H1 (cell line): Measurements from ENCODE around the gene WDR4. TPM values are rescaled to one million over a fixed set of nuclear protein-coding genes. Genes with fewer than 3 reads are reported as not detected.

Experiments
- CTCF ChIA-PET: fragments of 300-600 bp; sonication (Branson Sonifier 250); formaldehyde crosslinking; loops from one replicate; lab custom pipeline; 2021; ENCODE audit not compliant: partially characterized antibody; lab: Charles Lee
- POLR2A ChIA-PET: fragments of 300-600 bp; sonication (Branson Sonifier 250); formaldehyde crosslinking; loops from one replicate; lab custom pipeline; 2021; ENCODE audit warnings: inconsistent platforms; ENCODE audit not compliant: partially characterized antibody; lab: Charles Lee
- DNase-seq, 2 experiments: peaks; one replicate each; pipeline versions ENCODE4 v3.0.0 to v3.0.0-alpha.2; 2010 to 2022; ENCODE audit warnings: low spot score in 2 of 2, low read depth in 1 of 2, mixed read lengths in 1 of 2
- FAIRE-seq: peaks from 2 replicates; lab custom pipeline; 2011; peaks lifted over from hg19 to GRCh38; lab: Jason Lieb, UNC
- H2AFZ ChIP-seq: 2 replicates; pipeline ENCODE4 v1.8.1; 2012; ENCODE audit warnings: low read length, inconsistent platforms
- H2AK5ac ChIP-seq: 2 replicates; pipeline ENCODE4 v1.6.1; 2013; ENCODE audit warnings: low read depth, low read length
- H2BK120ac ChIP-seq: replicated peaks from 2 replicates; pipeline ENCODE3; 2013; ENCODE audit warnings: low read depth, low read length, inconsistent platforms
- H2BK12ac ChIP-seq: 2 replicates; pipeline ENCODE4 v1.6.1; 2013; ENCODE audit warnings: low read depth, low read length
- H2BK15ac ChIP-seq: 2 replicates; pipeline ENCODE4 v1.6.1; 2013; ENCODE audit warnings: low read length
- H2BK20ac ChIP-seq: 2 replicates; pipeline ENCODE4 v1.6.1; 2013; ENCODE audit warnings: low read length
- H2BK5ac ChIP-seq: 2 replicates; pipeline ENCODE4 v1.6.1; 2013; ENCODE audit warnings: low read depth, low read length
- H3K14ac ChIP-seq: 2 replicates; pipeline ENCODE4 v1.6.1; 2013; ENCODE audit warnings: inconsistent platforms; ENCODE audit not compliant: insufficient read length
- H3K18ac ChIP-seq: 2 replicates; pipeline ENCODE4 v1.6.1; 2013; ENCODE audit warnings: low read length; ENCODE audit errors: extremely low read depth
- H3K23ac ChIP-seq: 2 replicates; pipeline ENCODE4 v1.6.1; 2013; ENCODE audit warnings: inconsistent platforms; ENCODE audit not compliant: insufficient read length
- H3K23me2 ChIP-seq: 2 replicates; pipeline ENCODE4 v1.6.1; 2013; ENCODE audit warnings: low read depth, low read length
- H3K27ac ChIP-seq: 2 replicates; pipeline ENCODE4 v1.6.1; 2011; ENCODE audit warnings: low read depth, low read length, inconsistent platforms
- H3K27me3 ChIP-seq, 4 experiments: replicated peaks in 1 of 4; 1 replicate in 1 of 4; 2 replicates in 3 of 4; pipeline versions ENCODE4 v1.6.1 to v1.8.1; 2011 to 2013; ENCODE audit warnings: low read length in 3 of 4, mild to moderate bottlenecking in 3 of 4, inconsistent platforms in 2 of 4, mixed read lengths in 2 of 4, moderate library complexity in 1 of 4; ENCODE audit not compliant: control insufficient read depth in 3 of 4, insufficient read depth in 3 of 4; ENCODE audit errors: extremely low read depth in 1 of 4
- H3K36me3 ChIP-seq, 4 experiments: 2 replicates each; pipeline versions ENCODE4 v1.6.1 to v1.8.1; 2011 to 2013; ENCODE audit warnings: mild to moderate bottlenecking in 4 of 4, low read length in 3 of 4, moderate library complexity in 2 of 4, control low read depth in 1 of 4, inconsistent platforms in 1 of 4; ENCODE audit not compliant: insufficient read depth in 4 of 4, control insufficient read depth in 2 of 4
- H3K4ac ChIP-seq: replicated peaks from 2 replicates; pipeline ENCODE3; 2013; ENCODE audit warnings: low read length, low read depth, mixed read lengths, inconsistent platforms; ENCODE audit not compliant: insufficient read length
- H3K4me1 ChIP-seq, 4 experiments: replicated peaks in 1 of 4; 1 replicate in 1 of 4; 2 replicates in 3 of 4; pipeline versions ENCODE4 v1.6.1 to v1.8.1; 2011 to 2013; ENCODE audit warnings: low read length in 3 of 4, inconsistent platforms in 2 of 4, mixed read lengths in 1 of 4; ENCODE audit not compliant: insufficient read depth in 4 of 4, control insufficient read depth in 3 of 4
- H3K4me2 ChIP-seq, 2 experiments: 2 replicates each; pipeline versions ENCODE4 v1.6.1 to v1.8.1; 2011 to 2013; ENCODE audit warnings: low read depth in 2 of 2, low read length in 2 of 2, control low read depth in 1 of 2, inconsistent platforms in 1 of 2, mild to moderate bottlenecking in 1 of 2; ENCODE audit not compliant: insufficient read depth in 1 of 2
- H3K4me3 ChIP-seq, 4 experiments: fragments of 200-600, 300-600 bp in 1 of 4; sonication (generic), shearing (Covaris generic), sonication (Bioruptor Twin) in 1 of 4; 2 replicates each; pipeline versions ENCODE4 v1.5.1 to v1.8.1; 2011 to 2016; ENCODE audit warnings: low read length in 4 of 4, low read depth in 3 of 4, control low read depth in 2 of 4, inconsistent platforms in 2 of 4, mild to moderate bottlenecking in 2 of 4, mixed read lengths in 1 of 4, moderate library complexity in 1 of 4; ENCODE audit not compliant: insufficient read depth in 2 of 4; ENCODE audit errors: extremely low read depth in 1 of 4
- H3K56ac ChIP-seq: replicated peaks from 2 replicates; pipeline ENCODE3; 2013; ENCODE audit warnings: low read depth, mild to moderate bottlenecking, mixed read lengths, low read length, inconsistent platforms; ENCODE audit not compliant: insufficient read length
- H3K79me1 ChIP-seq: 2 replicates; pipeline ENCODE4 v1.6.1; 2013; ENCODE audit warnings: low read depth, low read length, control low read depth
- H3K79me2 ChIP-seq, 2 experiments: 2 replicates each; pipeline versions ENCODE4 v1.6.1 to v1.8.1; 2012 to 2013; ENCODE audit warnings: low read length in 2 of 2, mild to moderate bottlenecking in 2 of 2, inconsistent platforms in 1 of 2; ENCODE audit not compliant: insufficient read depth in 2 of 2, control insufficient read depth in 1 of 2
- H3K9ac ChIP-seq, 4 experiments: replicated peaks in 1 of 4; 1 replicate in 1 of 4; 2 replicates in 3 of 4; pipeline versions ENCODE4 v1.6.1 to v1.8.1; 2011 to 2013; ENCODE audit warnings: low read depth in 3 of 4, low read length in 3 of 4, control low read depth in 2 of 4, mild to moderate bottlenecking in 2 of 4, moderate library complexity in 2 of 4, inconsistent platforms in 1 of 4; ENCODE audit errors: extremely low read depth in 1 of 4
- H3K9me3 ChIP-seq, 2 experiments: 2 replicates each; pipeline versions ENCODE4 v1.6.1 to v1.8.1; 2012 to 2013; ENCODE audit warnings: mild to moderate bottlenecking in 2 of 2, moderate library complexity in 2 of 2, control low read depth in 1 of 2, inconsistent platforms in 1 of 2, low read depth in 1 of 2, low read length in 1 of 2, mixed read lengths in 1 of 2; ENCODE audit not compliant: insufficient read depth in 2 of 2
- H4K20me1 ChIP-seq, 2 experiments: replicated peaks in 1 of 2; 2 replicates each; pipeline versions ENCODE3 to v1.8.1; 2011 to 2013; ENCODE audit warnings: inconsistent platforms in 2 of 2, low read length in 2 of 2, mild to moderate bottlenecking in 1 of 2; ENCODE audit not compliant: insufficient read depth in 2 of 2, control insufficient read depth in 1 of 2
- H4K5ac ChIP-seq: 2 replicates; pipeline ENCODE4 v1.6.1; 2013; ENCODE audit warnings: low read length, low read depth, mixed read lengths, inconsistent platforms; ENCODE audit not compliant: insufficient read length
- H4K8ac ChIP-seq: 2 replicates; pipeline ENCODE4 v1.8.0; 2013; ENCODE audit warnings: mild to moderate bottlenecking, moderate library complexity, low read length, inconsistent platforms; ENCODE audit not compliant: insufficient read depth; ENCODE audit errors: extremely low read depth
- H4K91ac ChIP-seq: replicated peaks from 2 replicates; pipeline ENCODE3; 2013; ENCODE audit warnings: low read length, mixed read lengths, inconsistent platforms; ENCODE audit not compliant: insufficient read length
- CBX8 ChIP-seq: fragments of 300-800, 300-1000 bp; sonication (generic); IDR thresholded peaks from 2 replicates; pipeline ENCODE4 v1.7.1; 2016; ENCODE audit warnings: low read depth, low read length, borderline replicate concordance
- WGBS, 2 experiments: shearing (Covaris generic) in 1 of 2; methylation state at CpG; one replicate each; pipeline versions ENCODE4 v1.1.6 to v1.1.7; 2013 to 2015; ENCODE audit warnings: low lambda C conversion rate in 2 of 2, mixed read lengths in 2 of 2, inconsistent platforms in 1 of 2, low coverage in 1 of 2, missing lambda C conversion rate in 1 of 2; ENCODE audit not compliant: insufficient replicate concordance in 2 of 2, insufficient coverage in 1 of 2, insufficient read length in 1 of 2; ENCODE audit errors: extremely low coverage in 1 of 2, missing lambda C conversion rate in 1 of 2; 5-methylcytosine and 5-hydroxymethylcytosine counted together
- polyA plus RNA-seq, 7 experiments: library from polyadenylated mRNA; depleted of rRNA in 3 of 7; stranded (reverse) in 5 of 7; unstranded in 2 of 7; fragments of >200 nt in 5 of 7; fragments of 200-250 nt in 2 of 7; gene quantifications; 1 replicate in 5 of 7; 2 replicates in 1 of 7; 4 replicates in 1 of 7; pipeline versions ENCODE4 v1.2.1 to v1.2.3, GENCODE V29; 2011 to 2013; ENCODE audit warnings: missing spikeins in 2 of 7, mixed read lengths in 2 of 7
- total RNA-seq: library from RNA; stranded (reverse); fragmentation: NEBNext Ultra II Directional; extraction: Animal tissue kit (Norgen Biotek cat#: 25700); gene quantifications from 2 replicates; pipeline ENCODE4 v1.2.1, GENCODE V29; 2021

Gene WDR4
- total and polyA plus RNA-seq, 2 of the 8 experiments (the other 6 are each of a cell fraction or from before 2014, with no cell fraction given): 28.9 to 47.8 TPM

DNA sequence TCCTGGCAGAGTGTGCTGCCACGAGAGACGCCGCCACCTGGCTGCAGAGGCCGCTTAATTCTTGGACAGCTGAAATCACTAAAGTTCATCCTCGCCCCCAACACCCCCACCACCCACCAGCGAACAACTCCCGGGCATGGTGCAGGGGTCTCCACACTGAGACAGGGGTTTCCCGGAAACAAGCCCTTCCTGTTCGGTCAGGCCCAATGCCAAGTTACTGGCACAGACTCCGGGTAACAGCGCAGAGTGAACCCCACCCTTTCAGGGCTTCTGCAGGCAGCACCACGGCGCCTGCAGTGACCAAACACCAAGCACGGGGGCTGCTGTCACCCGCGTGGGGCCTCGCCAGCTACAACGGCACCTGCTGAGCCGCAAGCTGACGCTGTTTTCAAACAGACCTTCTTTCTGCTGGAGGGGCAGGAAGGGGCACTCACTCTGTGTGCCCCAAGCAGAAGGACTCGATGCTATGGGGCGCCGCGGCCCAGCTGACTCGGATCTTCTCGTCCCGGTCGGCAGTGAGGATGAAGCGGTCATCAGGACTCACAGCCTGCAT is 17.4 kb downstream of the WDR4 start:
- Histone ChIP-seq H4K20me1 (peaks cover 34 to 52% of the 10 kb centered on the region in 2 experiments), H3K27ac (no peak overlapping the region), H2BK120ac (no peak overlapping the region), H3K23ac (no peak overlapping the region), H3K14ac (no peak overlapping the region), H3K4me1 (no peaks in the 10 kb centered on the region; a peak in 1 of 7 replicates), H3K9ac (no peak overlapping the region), H2BK12ac (no peak overlapping the region), H3K27me3 (no peaks in the 10 kb centered on the region), H3K4me2 (no peak overlapping the region), H4K5ac (no peak overlapping the region), H3K23me2 (0 out of 2 replicates have a peak, but pooled peaks cover 2% of the 10 kb centered on the region), H3K56ac (no peak overlapping the region), H2AFZ (no peak overlapping the region), H3K79me1 (peaks cover 28% of the 10 kb centered on the region), H3K79me2 (peaks cover 3 to 83% of the 10 kb centered on the region in 2 experiments; a peak in 3 of 4 replicates), H3K4me3 (no peak overlapping the region)
- ChIA-PET POLR2A (interaction anchor here (0.8 to 1.9 kb wide), 6 partner anchors 9 to 19 kb away, joined by 3 to 5 read pairs (median 4); no protein-coding TSS in a partner anchor), CTCF (interaction anchor here (0.7 to 1.3 kb wide), 6 partner anchors 12 to 209 kb away, joined by 3 read pairs; no protein-coding TSS in a partner anchor)
- 92% methylated on average over 29 of the region's 29 CpGs; no CpG with 5 or more reads in 1 of the 2 experiments for WGBS, 2 experiments
- no peak for FAIRE-seq
- no peak for TF ChIP-seq CBX8
- TF ChIP-seq, all 59 proteins: peak for 0
- Histone ChIP-seq H3K9me3 (no peaks in the 10 kb centered on the region), H2BK15ac (no peak overlapping the region), H4K91ac (no peak overlapping the region), H3K18ac (no peak overlapping the region), H3K4ac (no peak overlapping the region), H2BK5ac (peak overlapping the region; percentile 44; the same call in 1 of the 2 replicates), H2AK5ac (no peak overlapping the region), H2BK20ac (no peak overlapping the region), H3K36me3 (peaks cover 20 to 51% (median 41%) of the 10 kb centered on the region in 4 experiments), H4K8ac (no peak overlapping the region)
- DNase-seq: no peak
